MCF 10A (cell line): ENCODE results near the gene PDCD1. TPM values are rescaled to one million over a fixed set of nuclear protein-coding genes. Genes with fewer than 3 reads are reported as not detected.

ENCODE experiments used
- BruUV-seq: library from RNA; stranded (reverse); fragments of 400-500 nt; replicated peaks from 2 replicates; lab custom pipeline; 2021; lab: Mats Ljungman, UMichigan
- CTCF ChIA-PET: fragments of 300-600 bp; sonication (Branson Sonifier 250); formaldehyde crosslinking; extraction: SDS; loops from one replicate; lab custom pipeline; 2021; ENCODE audit warnings: antibody characterized with exemption, inconsistent platforms; lab: Yijun Ruan, JAX
- POLR2A ChIA-PET: fragments of 300-600, 350-650 bp; sonication (Branson Sonifier 250); formaldehyde crosslinking; extraction: SDS; loops from one replicate; lab custom pipeline; 2020; ENCODE audit warnings: antibody characterized with exemption, inconsistent platforms; lab: Yijun Ruan, JAX
- DNase-seq: peaks from one replicate; pipeline ENCODE4 v3.0.0-alpha.2; 2018; ENCODE audit not compliant: unreplicated experiment
- H3K27ac Mint-ChIP-seq: one replicate; pipeline ENCODE4 v1.8.0; 2022; ENCODE audit warnings: mild to moderate bottlenecking, low read depth, mixed read lengths; ENCODE audit not compliant: unreplicated experiment
- H3K27me3 Mint-ChIP-seq: one replicate; pipeline ENCODE4 v1.8.0; 2022; ENCODE audit warnings: mixed read lengths; ENCODE audit not compliant: insufficient read depth, unreplicated experiment
- H3K36me3 Mint-ChIP-seq: one replicate; pipeline ENCODE4 v1.8.0; 2022; ENCODE audit warnings: mild to moderate bottlenecking, moderate library complexity, mixed read lengths; ENCODE audit not compliant: insufficient read depth, unreplicated experiment
- H3K4me1 Mint-ChIP-seq: one replicate; pipeline ENCODE4 v1.8.0; 2022; ENCODE audit warnings: mixed read lengths; ENCODE audit not compliant: insufficient read depth, unreplicated experiment
- H3K4me3 Mint-ChIP-seq: one replicate; pipeline ENCODE4 v1.8.0; 2022; ENCODE audit warnings: mild to moderate bottlenecking, moderate library complexity, mixed read lengths; ENCODE audit not compliant: unreplicated experiment
- H3K9me3 Mint-ChIP-seq: one replicate; pipeline ENCODE4 v1.8.0; 2022; ENCODE audit warnings: mixed read lengths; ENCODE audit not compliant: unreplicated experiment
- CTCF ChIP-seq: fragments of 200-600 bp; IDR thresholded peaks from one replicate; pipeline ENCODE4 v1.8.0; 2022; ENCODE audit warnings: antibody characterized with exemption, mild to moderate bottlenecking; ENCODE audit not compliant: unreplicated experiment
- intact Hi-C: fragments of 100-400 bp; cut with micrococcal nuclease; formaldehyde crosslinking; loops from 2 replicates; pipeline ENCODE4 v1.14.1; 2022
- total RNA-seq: library from RNA; stranded (reverse); gene quantifications from 2 replicates; pipeline ENCODE4 v1.2.3, GENCODE V29; 2022

Gene PDCD1
- total RNA-seq, 1 experiment from 2014 or later: not detected

GRCh38 chr2:241868661-241869081 lies 10.0 kb upstream of the PDCD1 start:
- Mint-ChIP-seq H3K4me1 (peaks cover 18% of the 10 kb centered on the region), H3K27me3 (peaks cover 39% of the 10 kb centered on the region), H3K36me3 (no peaks in the 10 kb centered on the region), H3K27ac (no peak overlapping the region), H3K9me3 (peaks cover 18% of the 10 kb centered on the region), H3K4me3 (no peak overlapping the region)
- intact Hi-C loops: no loop called here
- ChIA-PET POLR2A (interaction anchor here (1.0 to 1.5 kb wide), 3 partner anchors 153 to 167 kb away, joined by 3 read pairs; partner anchors contain the start of gene ING5), CTCF (interaction anchor here (0.6 to 1.7 kb wide), 3 partner anchors 9 to 137 kb away, joined by 3 to 10 read pairs (median 3); no protein-coding TSS in a partner anchor)
- DNase-seq: no peak
- no peak for TF ChIP-seq CTCF
- BruUV-seq: no TSS peak

DNA sequence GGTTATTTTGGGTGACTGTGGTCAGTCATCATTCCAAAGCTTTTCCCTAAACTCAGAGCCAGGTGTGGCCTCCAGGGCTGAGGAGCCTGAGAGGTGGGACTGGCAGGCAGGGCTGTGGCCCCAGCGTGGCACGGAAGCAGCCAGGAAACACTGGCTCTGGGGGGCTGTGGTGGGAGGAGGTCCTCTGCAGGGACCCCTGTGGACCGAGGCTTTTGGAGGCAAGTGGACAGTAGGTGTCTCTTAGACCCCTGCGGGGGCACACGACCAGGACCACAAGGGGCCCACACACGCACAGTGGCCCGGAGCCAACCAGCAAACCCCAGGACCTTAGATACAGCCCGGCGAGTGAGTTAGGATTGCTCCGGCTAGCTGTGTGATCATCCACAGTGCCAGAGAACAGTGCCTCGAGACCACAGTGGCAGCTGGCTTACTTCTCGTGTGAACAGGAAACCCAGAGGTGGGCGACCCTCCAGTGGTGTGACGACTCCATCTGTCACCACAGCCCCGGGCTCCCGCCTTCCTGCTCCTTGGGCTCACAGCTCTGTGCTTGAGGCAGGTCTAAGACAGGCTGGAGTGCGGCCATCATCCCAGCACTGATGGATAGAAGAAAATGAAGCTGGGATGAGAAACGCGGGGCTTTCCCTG lies 9.2 kb upstream of the PDCD1 start:
- intact Hi-C loops: no loop called here
- BruUV-seq: no TSS peak
- Mint-ChIP-seq H3K4me1 (peaks cover 18% of the 10 kb centered on the region), H3K4me3 (no peak overlapping the region), H3K36me3 (no peaks in the 10 kb centered on the region), H3K27ac (no peak overlapping the region), H3K9me3 (peaks cover 18% of the 10 kb centered on the region), H3K27me3 (peaks cover 43% of the 10 kb centered on the region)
- DNase-seq: no peak
- ChIA-PET POLR2A (interaction anchor here (1.0 to 1.5 kb wide), 3 partner anchors 153 to 167 kb away, joined by 3 read pairs; partner anchors contain the start of gene ING5), CTCF (interaction anchor here (1.7 kb wide), 1 partner anchor 11 kb away, joined by 10 read pairs; no protein-coding TSS in a partner anchor)
- no peak for TF ChIP-seq CTCF

GRCh38 chr2:241866790-241867645 lies 8.3 kb upstream of the PDCD1 start:
- Mint-ChIP-seq H3K9me3 (peaks cover 18% of the 10 kb centered on the region), H3K36me3 (no peaks in the 10 kb centered on the region), H3K4me3 (no peak overlapping the region), H3K4me1 (peaks cover 18% of the 10 kb centered on the region), H3K27me3 (peaks cover 48% of the 10 kb centered on the region), H3K27ac (no peak overlapping the region)
- ChIA-PET POLR2A (interaction anchor here (0.6 to 1.5 kb wide), 2 partner anchors 34 to 166 kb away, joined by 3 read pairs; partner anchors contain the start of gene ING5), CTCF (interaction anchor here (0.9 kb wide), 1 partner anchor 165 kb away, joined by 4 read pairs; the partner anchor contains the start of gene ING5)
- no peak for DNase-seq
- no TSS peak for BruUV-seq
- intact Hi-C loops: no loop called here
- TF ChIP-seq CTCF: no peak
